Activated CD8-positive, alpha-beta memory T cell treated with anti-CD3 and anti-CD28 coated beads for 1 hour (primary cell): ENCODE measurements around the gene DCC.

ENCODE experiments used
- DNase-seq, 2 donors: peaks; one replicate each; pipeline ENCODE4 v3.0.0-alpha.2; 2020; ENCODE audit warnings: low read depth in 1 of 2; ENCODE audit errors: extremely low read depth in 1 of 2

DCC gene

DNA sequence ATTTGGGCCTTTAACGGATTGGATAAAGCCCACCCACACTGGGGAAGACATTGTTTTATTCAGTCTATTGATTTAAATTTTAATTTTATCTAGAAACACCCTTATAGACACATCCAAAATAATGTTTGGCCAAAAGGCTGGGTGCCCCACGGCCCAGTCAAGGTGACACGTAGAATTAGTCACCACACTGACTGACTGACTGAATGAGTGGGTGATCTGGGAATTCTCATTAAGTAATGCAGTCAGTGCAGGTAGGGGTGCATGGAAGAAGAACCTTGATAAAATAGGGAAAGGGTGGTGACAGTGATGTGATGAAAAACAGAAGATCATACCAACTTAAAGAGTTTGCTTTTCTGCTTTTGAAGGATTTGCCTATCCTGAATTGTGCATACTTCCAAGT is 554.8 kb downstream of the DCC start:
- no peak for DNase-seq

DNA sequence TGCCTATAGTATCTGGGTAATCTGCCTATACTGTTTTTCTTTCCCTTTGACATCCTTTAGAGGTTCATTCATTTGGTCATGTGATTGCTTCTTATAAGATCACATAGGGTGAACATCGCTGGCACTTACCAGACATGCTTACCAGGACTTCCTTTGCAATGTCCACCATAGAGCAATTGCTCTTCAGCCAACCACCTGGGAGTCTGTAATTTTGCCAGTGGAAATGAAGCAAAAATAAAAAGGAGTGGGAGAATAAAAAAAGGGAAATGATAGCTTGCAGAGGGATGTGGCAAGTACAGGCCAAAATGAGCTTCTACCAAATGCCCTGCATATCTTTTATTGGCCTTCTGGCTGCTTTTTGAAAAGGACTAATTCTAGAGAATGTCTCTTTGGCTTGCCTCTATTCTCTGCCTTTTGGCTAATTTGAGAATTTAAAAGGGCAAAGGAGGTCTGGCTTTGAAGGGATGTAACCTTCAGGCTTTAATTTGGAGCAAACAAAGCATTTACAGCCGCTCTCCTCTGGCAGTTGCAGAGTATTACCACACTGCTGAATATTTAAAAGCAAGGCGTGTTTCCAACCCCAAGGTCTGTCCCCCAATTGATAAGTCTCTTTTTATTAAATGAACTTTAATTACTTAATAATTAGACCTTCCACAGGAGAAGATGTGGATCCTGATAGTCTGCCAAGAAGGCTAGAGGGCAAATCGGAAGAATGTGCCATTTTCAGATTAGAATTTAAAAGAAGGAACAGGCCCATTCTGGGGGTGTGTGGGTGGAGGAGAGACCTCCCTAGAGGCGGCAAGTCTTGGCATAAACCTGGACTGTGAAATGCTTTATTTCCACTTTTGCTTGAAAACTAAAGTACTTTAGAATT is 557.9 kb downstream of the DCC start:
- DNase-seq, result no peak

DNA sequence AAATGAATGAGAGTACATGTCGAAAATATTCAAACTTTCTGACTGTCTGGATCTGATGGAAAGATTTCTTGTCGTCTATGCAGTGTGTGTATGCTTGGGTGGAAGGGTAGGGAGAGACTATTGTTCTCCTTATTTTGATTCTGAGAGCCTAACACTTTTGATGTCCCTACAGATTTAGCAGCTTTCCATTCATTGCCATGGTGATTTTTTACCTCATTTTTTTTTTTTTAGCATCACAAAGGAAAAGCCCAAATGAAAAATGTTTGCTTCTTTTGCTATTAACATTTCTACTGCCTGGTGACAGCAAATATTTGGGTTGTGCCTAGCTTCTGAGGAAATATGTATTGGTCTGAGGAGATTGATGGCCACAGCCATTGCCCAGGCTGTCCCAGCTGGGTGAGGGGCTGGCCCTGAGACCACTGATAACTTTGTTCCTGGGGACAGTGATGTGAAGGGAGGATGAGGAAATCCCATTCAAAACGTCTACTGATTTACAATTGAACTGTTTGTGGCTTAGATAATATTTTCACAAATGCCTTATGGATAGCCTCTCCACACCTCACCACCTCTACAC is 558.6 kb downstream of the DCC start:
- no peak for DNase-seq

- no peak for DNase-seq
Measured at GRCh38 chr18:52902188-52902587, 562.2 kb downstream of the DCC start.

GRCh38 chr18:52903857-52904256 is 563.9 kb downstream of the DCC start:
- no peak for DNase-seq

- no peak for DNase-seq
Measured at GRCh38 chr18:52907543-52908308, 567.7 kb downstream of the DCC start.

- no peak for DNase-seq
Measured at GRCh38 chr18:52914148-52914547, 574.2 kb downstream of the DCC start.

GRCh38 chr18:52920665-52921064 is 580.7 kb downstream of the DCC start:
- DNase-seq, result no peak

DNA sequence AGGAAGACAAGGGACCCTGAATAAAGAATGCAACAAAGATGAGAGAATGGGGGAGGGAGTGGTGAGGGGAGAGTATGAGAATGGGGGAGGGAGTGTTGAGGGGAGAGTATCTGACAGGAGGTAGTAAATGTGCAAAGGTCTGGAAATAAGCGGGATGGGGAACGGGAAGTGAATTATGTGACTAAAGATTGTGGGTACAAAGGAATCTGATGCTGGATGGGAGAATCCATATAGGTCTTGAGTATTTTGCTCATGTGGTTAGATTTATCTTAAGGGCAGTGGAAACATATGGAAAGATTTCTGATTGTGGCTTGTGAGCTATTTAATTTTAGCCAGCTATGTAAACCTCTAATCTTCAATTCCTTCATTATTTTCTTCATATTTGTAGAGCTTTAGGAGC is 593.4 kb downstream of the DCC start:
- DNase-seq, result no peak

GRCh38 chr18:52936931-52937330 is 596.9 kb downstream of the DCC start:
- no peak for DNase-seq

- DNase-seq, result no peak
Measured at GRCh38 chr18:52937840-52938239, 597.8 kb downstream of the DCC start.

DNA sequence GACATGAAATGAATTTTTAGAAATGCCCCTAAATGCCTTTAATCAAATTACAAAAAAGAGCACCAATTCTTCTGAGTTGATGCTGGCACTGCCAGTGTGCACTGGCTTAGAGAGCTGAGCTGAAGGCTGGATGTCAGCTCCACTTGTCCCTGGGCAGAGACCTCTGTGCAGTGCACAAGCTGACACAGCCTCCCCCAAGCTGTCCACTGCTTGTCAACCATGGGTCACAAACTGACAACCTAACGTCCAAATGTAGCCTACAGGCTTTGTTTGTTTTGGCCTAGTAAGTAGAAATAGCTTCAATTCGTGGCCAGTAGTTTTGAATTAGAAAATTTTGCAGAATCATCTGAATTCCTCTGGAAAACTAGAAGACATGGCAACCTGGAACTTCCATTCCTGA is 605.6 kb downstream of the DCC start:
- no peak for DNase-seq

- no peak for DNase-seq
Measured at GRCh38 chr18:52948868-52949444, 609.0 kb downstream of the DCC start.

GRCh38 chr18:52950155-52950554 is 610.2 kb downstream of the DCC start:
- DNase-seq, result no peak

- DNase-seq, result no peak
Measured at GRCh38 chr18:52953387-52953786, 613.4 kb downstream of the DCC start.

DNA sequence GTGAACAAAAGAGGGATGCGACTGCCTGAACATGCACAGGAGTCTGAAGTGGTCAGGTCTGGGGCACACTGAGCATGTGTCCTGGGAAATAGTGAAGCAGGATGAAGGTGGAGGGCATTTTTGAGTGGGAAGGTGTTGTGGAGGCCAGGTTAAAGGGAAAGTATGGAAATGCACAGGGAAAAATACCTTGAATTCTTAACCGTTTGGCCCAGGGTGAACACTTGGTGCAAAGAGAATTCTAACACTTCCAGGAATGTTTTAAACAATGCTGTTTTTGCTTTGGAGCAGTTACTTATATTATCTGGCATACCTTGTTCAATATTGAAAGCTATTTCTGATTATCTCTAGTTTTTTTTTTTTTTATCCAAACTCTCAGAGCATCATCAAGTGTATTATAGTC is 623.5 kb downstream of the DCC start:
- no peak for DNase-seq

GRCh38 chr18:52970686-52971085 is 630.7 kb downstream of the DCC start:
- no peak for DNase-seq

DNA sequence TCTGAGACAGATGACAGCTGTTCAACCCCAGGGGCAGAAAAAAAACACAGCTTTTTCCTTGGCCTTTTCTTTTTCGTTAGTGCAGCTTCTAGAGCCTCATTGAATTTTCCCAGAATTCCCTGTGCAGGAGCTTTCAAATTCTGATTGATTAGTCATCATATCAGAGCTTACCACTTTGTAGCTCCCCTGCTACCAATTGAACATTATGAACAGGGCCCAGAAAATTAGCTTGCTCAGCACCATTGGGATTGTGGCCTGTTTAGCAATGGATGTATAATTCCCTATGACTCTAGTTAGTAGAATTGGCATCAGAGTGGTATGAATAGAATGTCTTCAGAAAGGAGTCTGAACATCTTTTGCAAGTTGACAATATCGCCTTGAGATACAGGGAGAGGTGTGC is 631.1 kb downstream of the DCC start:
- no peak for DNase-seq

DNA sequence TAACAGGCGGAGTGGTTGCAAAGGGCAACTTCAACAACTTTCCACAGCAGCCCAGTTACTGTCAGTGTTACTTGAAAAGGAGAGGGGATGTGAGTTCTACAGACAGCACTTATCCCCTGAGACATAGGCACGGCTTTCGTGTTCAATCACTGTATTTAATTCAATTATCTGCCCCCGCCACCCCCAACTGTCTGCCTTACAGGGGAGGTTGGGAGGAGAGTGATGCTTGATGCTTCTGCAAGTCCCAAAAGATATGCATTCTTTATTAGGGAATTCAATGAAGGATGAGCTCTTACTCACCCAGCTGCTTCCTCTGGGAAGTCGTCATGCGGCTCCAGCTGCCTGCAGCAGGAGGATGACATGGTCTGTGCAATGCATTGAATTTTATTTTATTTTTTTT is 639.9 kb downstream of the DCC start:
- no peak for DNase-seq

GRCh38 chr18:52991246-52991645 is 651.2 kb downstream of the DCC start:
- no peak for DNase-seq

DNA sequence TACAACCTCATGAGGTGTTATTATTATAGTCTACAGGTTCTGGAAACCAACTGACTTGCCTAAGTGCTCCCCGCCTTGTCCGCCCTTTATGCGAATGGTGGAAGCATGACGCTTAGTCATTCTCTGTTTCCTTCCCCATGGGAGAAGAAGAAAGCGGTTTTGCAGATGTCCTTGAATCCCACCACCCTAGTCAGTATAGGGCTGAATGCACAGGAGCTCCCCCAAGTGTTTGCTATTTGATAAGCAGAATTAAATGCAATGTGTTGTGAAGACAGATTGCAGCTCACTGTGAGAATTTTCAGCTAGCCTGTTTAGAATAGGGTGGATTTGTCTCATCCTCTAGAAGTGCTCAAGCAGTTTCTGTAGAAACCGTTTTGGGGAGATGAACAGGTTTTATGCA is 652.0 kb downstream of the DCC start:
- DNase-seq, result no peak

GRCh38 chr18:52995875-52996274 is 655.9 kb downstream of the DCC start:
- no peak for DNase-seq
